Muscle of leg (tissue), 11 donors: Measurements from ENCODE around the gene ACLY. TPM values are rescaled to one million over a fixed set of nuclear protein-coding genes. Genes with fewer than 3 reads are reported as not detected.
"Not testable (repeated sequence)": the region's sequence is repeated elsewhere in the genome, so short reads cannot be mapped to it uniquely, and the experiment has no call there.

Source experiments
- DNase-seq: peaks from one replicate; pipeline ENCODE4 v3.0.0; 2013
- H3K27ac ChIP-seq: one replicate; pipeline ENCODE4 v1.5.1; 2013; ENCODE audit warnings: mild to moderate bottlenecking, low read length, control low read depth
- H3K27me3 ChIP-seq: one replicate; pipeline ENCODE4 v1.6.1; 2013; ENCODE audit warnings: low read length; ENCODE audit not compliant: control insufficient read depth, insufficient read depth
- H3K36me3 ChIP-seq: one replicate; pipeline ENCODE4 v1.6.1; 2013; ENCODE audit warnings: low read length; ENCODE audit not compliant: control insufficient read depth, insufficient read depth
- H3K4me1 ChIP-seq: one replicate; pipeline ENCODE4 v1.6.1; 2013; ENCODE audit warnings: low read length; ENCODE audit not compliant: control insufficient read depth, insufficient read depth
- H3K4me3 ChIP-seq: one replicate; pipeline ENCODE4 v1.5.1; 2013; ENCODE audit warnings: low read length, control low read depth
- H3K9me3 ChIP-seq: replicated peaks from 2 replicates; pipeline ENCODE4 v1.6.1; 2013; ENCODE audit warnings: low read depth, low read length; ENCODE audit not compliant: control insufficient read depth
- WGBS: methylation state at CpG from one replicate; pipeline ENCODE4 v1.1.5; 2013; ENCODE audit warnings: missing lambda C conversion rate; ENCODE audit not compliant: insufficient coverage; 5-methylcytosine and 5-hydroxymethylcytosine counted together
- polyA plus RNA-seq, 8 donors: library from polyadenylated mRNA; unstranded; fragments of 120-200 nt; gene quantifications; one replicate each; pipeline versions ENCODE4 v1.2.1 to v1.2.3, GENCODE V29; 2013; ENCODE audit warnings: inconsistent platforms in 1 of 8, low replicate concordance in 1 of 8; ENCODE audit not compliant: insufficient read length in 8 of 8, insufficient read depth in 1 of 8
- total RNA-seq: library from RNA; stranded (reverse); fragments of 120-200 nt; gene quantifications from one replicate; pipeline ENCODE4 v1.2.4, GENCODE V29; 2013

ACLY gene
- total and polyA plus RNA-seq, 9 donors = 39.6 to 81.6 (median 59.3) TPM

GRCh38 chr17:41880130-41880529 lies 38.6 kb downstream of the ACLY start:
- no CpG with 5 or more reads among the region's 4 CpGs for WGBS
- Histone ChIP-seq H3K4me1 (no peaks in the 10 kb centered on the region), H3K27me3 (no peaks in the 10 kb centered on the region), H3K9me3 (no peaks in the 10 kb centered on the region), H3K4me3 (no peak overlapping the region), H3K36me3 (peaks cover 69% of the 10 kb centered on the region), H3K27ac (no peak overlapping the region)
- no peak for DNase-seq

- H3K36me3 ChIP-seq = peaks cover 68% of the 10 kb centered on the region
- H3K9me3 ChIP-seq, H3K27me3 ChIP-seq, H3K4me3 ChIP-seq, DNase-seq, H3K27ac ChIP-seq, H3K4me1 ChIP-seq: not testable (repeated sequence)
- 90% methylated on average over 5 of the region's 9 CpGs for WGBS
Observed at GRCh38 chr17:41874293-41874670, 44.5 kb downstream of the ACLY start.

GRCh38 chr17:41873559-41874292 lies 45.0 kb downstream of the ACLY start:
- H3K4me1 ChIP-seq = no peaks in the 10 kb centered on the region
- no peak for DNase-seq
- H3K4me3 ChIP-seq = no peak overlapping the region
- 100% methylated on average over 2 of the region's 10 CpGs for WGBS
- no peaks in the 10 kb centered on the region for H3K9me3 ChIP-seq
- no peaks in the 10 kb centered on the region for H3K27me3 ChIP-seq
- peaks cover 67% of the 10 kb centered on the region for H3K36me3 ChIP-seq
- no peak overlapping the region for H3K27ac ChIP-seq

- 95% methylated on average over 6 of the region's 10 CpGs for WGBS
- no peaks in the 10 kb centered on the region for H3K4me1 ChIP-seq
- peaks cover 64% of the 10 kb centered on the region for H3K36me3 ChIP-seq
- H3K4me3 ChIP-seq = no peak overlapping the region
- no peak for DNase-seq
- no peaks in the 10 kb centered on the region for H3K27me3 ChIP-seq
- no peaks in the 10 kb centered on the region for H3K9me3 ChIP-seq
- H3K27ac ChIP-seq = no peak overlapping the region
Observed at GRCh38 chr17:41871789-41872188, 47.0 kb downstream of the ACLY start.

DNA sequence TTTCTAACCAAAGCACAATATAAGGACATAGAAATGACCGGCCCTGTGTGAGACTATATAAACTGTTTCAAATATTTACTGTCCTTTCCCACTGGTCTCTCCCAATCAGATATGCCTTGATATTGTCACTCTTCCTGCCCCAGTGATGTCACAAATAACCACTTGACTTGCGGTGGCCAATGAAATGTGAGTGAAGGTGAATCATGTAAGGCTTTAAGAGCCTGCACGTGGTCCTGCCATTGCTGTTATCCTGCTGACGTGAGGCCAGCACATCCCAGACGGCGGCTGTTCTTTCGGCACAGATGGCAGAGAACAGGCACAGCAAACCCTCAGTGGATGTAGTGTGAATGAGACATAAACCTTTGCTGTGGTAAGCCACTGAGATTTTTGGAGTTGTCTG lies 48.1 kb downstream of the ACLY start:
- Histone ChIP-seq H3K36me3 (peaks cover 68% of the 10 kb centered on the region), H3K9me3 (no peaks in the 10 kb centered on the region)
- WGBS = 84% methylated on average over 5 of the region's 7 CpGs

GRCh38 chr17:41870097-41870496 lies 48.7 kb downstream of the ACLY start:
- H3K27ac ChIP-seq = no peak overlapping the region
- DNase-seq = no peak
- H3K4me1 ChIP-seq = peaks cover 2% of the 10 kb centered on the region
- H3K36me3 ChIP-seq = peaks cover 68% of the 10 kb centered on the region
- no CpG with 5 or more reads among the region's 2 CpGs for WGBS
- no peaks in the 10 kb centered on the region for H3K9me3 ChIP-seq
- H3K27me3 ChIP-seq = no peaks in the 10 kb centered on the region
- no peak overlapping the region for H3K4me3 ChIP-seq

More for the DNA sequence above, 48.1 kb downstream of the ACLY start:
- Histone ChIP-seq H3K4me3 (no peak overlapping the region), H3K27ac (no peak overlapping the region), H3K27me3 (no peaks in the 10 kb centered on the region), H3K4me1 (no peaks in the 10 kb centered on the region)
- DNase-seq = no peak

- DNase-seq = no peak
- WGBS = 92% methylated on average over 6 of the region's 9 CpGs
- Histone ChIP-seq H3K9me3 (no peaks in the 10 kb centered on the region), H3K27ac (no peak overlapping the region), H3K4me3 (no peak overlapping the region), H3K4me1 (peaks cover 2% of the 10 kb centered on the region), H3K27me3 (no peaks in the 10 kb centered on the region), H3K36me3 (peaks cover 68% of the 10 kb centered on the region)
Observed at GRCh38 chr17:41869426-41869825, 49.3 kb downstream of the ACLY start.

DNA sequence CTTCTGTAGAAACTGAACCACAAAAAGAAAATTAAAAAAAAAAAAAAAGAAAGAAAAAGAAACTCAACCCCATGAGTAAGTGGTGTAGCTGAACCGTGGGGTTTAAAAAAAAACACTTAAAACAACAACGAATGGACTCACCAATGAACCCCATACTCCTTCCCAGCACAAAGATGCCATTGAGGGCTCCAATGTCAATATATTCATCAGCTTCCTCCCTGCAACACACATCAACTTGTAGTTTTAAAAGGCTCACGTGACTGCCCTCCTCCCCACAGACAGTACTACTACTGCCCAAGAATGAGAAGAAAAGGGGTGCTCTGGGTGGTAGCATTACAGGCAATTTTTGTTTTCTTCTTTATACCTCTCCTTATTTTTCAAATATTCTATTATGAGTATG lies 50.2 kb downstream of the ACLY start:
- Histone ChIP-seq H3K4me3 (no peak overlapping the region), H3K9me3 (no peaks in the 10 kb centered on the region), H3K4me1 (peaks cover 9% of the 10 kb centered on the region), H3K27ac (no peak overlapping the region), H3K27me3 (no peaks in the 10 kb centered on the region), H3K36me3 (peaks cover 59% of the 10 kb centered on the region)
- 89% methylated on average over 1 of the region's 3 CpGs for WGBS
- no peak for DNase-seq

DNA sequence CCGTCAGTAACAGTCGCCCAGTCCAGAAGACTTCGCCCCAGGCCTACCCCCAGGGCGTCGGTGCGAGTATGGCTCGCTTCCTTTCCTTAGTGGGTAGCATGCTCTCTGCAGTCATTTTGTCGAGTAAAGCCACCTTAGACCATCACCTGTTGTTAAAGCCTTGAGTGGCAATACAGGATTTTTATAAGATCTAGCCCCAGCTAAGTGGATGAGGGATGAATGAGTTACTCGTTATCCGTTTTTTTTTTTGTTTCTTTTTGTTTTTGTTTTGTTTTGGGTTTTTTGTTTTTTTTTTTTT lies 53.2 kb downstream of the ACLY start:
- DNase-seq = no peak
- Histone ChIP-seq H3K36me3 (peaks cover 33% of the 10 kb centered on the region), H3K4me1 (peaks cover 18% of the 10 kb centered on the region), H3K4me3 (peak overlapping the region; percentile 44), H3K27me3 (no peaks in the 10 kb centered on the region), H3K9me3 (no peaks in the 10 kb centered on the region), H3K27ac (peak overlapping the region; percentile 66)
- WGBS = 0% methylated on average over 6 of the region's 10 CpGs

DNA sequence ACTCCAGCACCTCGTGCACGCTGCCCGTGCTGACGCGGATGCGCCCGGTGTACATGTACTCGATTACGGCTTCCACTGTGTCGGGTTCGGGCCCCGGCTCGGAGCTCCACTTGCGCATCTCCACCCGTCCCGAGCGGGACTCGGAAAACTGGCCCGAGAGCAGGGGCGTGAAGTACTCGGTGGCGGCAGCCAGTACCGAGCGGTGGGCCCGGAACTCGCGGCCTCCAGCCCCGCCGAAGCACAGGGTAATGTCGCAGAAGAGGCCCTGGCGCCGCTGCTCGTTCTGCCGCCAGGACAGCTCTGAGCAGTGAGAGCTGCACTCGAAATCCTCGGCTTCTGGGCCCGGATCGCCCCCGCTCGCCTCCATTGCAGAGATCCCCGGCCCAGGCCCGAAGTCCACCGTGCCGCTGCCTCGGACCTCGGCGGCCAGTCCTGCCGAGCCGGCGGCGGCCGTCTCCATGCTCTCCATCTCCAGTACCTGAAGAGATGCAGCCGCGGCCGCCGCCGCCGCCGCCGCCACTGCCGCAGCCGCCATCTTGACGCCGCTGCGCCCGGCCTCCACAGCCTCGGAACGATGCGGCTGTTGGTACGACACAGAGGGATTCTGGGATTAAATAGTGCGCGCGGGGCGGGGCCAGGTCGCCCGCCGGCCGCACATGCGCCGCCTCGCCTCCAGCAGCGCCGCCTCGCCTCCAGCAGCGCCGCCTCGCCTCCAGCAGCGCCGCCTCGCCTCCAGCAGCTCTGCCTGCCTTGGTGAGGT lies 53.7 kb downstream of the ACLY start, which contains the start of gene KLHL11:
Gene KLHL11 (minus strand): TSS at position 588 of the 760 bp plus-strand sequence. CDS start 53 bp downstream, at position 535.
- Histone ChIP-seq H3K4me3 (peak within 1 kb of the TSS; percentile 74), H3K36me3 (peaks cover 28% of the 10 kb centered on the region), H3K9me3 (no peaks in the 10 kb centered on the region), H3K27ac (peak within 1 kb of the TSS; percentile 91), H3K4me1 (peaks cover 18% of the 10 kb centered on the region), H3K27me3 (no peaks in the 10 kb centered on the region)
- WGBS = under 1% methylated on average over 90 of the region's 90 CpGs
- peak; percentile 96 for DNase-seq
